IPS-20b (cell line): ENCODE data around the gene USP16.

Source experiments
- H3K27ac ChIP-seq: one replicate; pipeline ENCODE4 v1.5.1; 2013; ENCODE audit warnings: low read length
- H3K27me3 ChIP-seq: 2 replicates; pipeline ENCODE4 v1.6.1; 2013; ENCODE audit warnings: mild to moderate bottlenecking, low read length, inconsistent platforms; ENCODE audit not compliant: insufficient read depth
- H3K36me3 ChIP-seq: 2 replicates; pipeline ENCODE4 v1.6.1; 2013; ENCODE audit warnings: low read depth, mild to moderate bottlenecking, inconsistent platforms, low read length, moderate library complexity; ENCODE audit not compliant: insufficient read depth
- H3K4me1 ChIP-seq: 2 replicates; pipeline ENCODE4 v1.6.1; 2013; ENCODE audit warnings: mild to moderate bottlenecking, control low read depth, inconsistent platforms, low read length, moderate library complexity; ENCODE audit not compliant: insufficient read depth
- H3K4me3 ChIP-seq: 2 replicates; pipeline ENCODE4 v1.5.1; 2013; ENCODE audit warnings: mild to moderate bottlenecking, low read length, inconsistent platforms
- H3K9ac ChIP-seq: 2 replicates; pipeline ENCODE4 v1.6.1; 2013; ENCODE audit warnings: low read depth, mild to moderate bottlenecking, inconsistent platforms, low read length, moderate library complexity
- H3K9me3 ChIP-seq: 2 replicates; pipeline ENCODE4 v1.6.1; 2013; ENCODE audit warnings: mild to moderate bottlenecking, low read depth, low read length, inconsistent platforms; ENCODE audit not compliant: insufficient read depth

The USP16 gene

DNA sequence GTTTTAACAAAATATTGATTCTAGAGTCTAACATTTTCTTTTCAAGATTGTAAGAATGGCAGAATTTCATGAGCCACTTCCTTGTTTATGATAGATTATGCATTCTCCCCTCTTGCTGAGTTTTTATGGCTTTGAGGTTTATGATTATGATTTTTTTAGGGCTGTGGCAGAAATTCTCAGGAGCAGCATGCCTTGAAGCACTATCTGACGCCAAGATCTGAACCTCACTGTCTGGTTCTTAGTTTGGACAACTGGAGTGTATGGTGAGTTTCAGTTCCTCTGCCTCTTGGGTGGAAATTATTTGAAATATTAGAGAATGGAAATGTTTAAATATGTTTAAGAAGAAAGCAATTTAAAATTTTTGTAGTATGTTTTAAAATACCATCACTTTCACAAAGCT lies 10.2 kb downstream of the USP16 start:
- Histone ChIP-seq H3K27me3 (no peaks in the 10 kb centered on the region), H3K27ac (no peak overlapping the region), H3K9ac (no peak overlapping the region), H3K4me3 (no peak overlapping the region), H3K4me1 (no peaks in the 10 kb centered on the region), H3K9me3 (no peaks in the 10 kb centered on the region), H3K36me3 (peaks cover 97% of the 10 kb centered on the region)

DNA sequence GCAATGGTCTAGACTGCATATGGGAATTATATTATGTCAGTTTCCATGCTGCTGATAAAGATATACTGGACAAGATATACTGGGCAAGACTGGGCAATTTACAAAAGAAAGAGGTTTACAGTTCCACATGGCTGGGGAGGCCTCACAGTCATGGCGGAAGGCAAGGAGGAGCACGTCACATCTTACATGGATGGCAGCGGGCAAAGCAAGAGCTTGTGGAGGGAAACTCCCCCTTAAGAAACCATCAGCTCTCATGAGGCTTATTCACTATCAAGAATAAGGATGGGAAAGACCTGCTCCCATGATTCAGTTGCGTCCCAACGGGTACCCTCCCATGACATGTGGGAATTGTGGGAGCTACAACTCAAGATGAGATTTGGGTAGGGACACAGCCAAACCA lies 27.8 kb downstream of the USP16 start:
- H3K36me3 ChIP-seq = peaks cover 97% of the 10 kb centered on the region
- H3K4me1 ChIP-seq = 0 out of 2 replicates have a peak, but pooled peaks cover 2% of the 10 kb centered on the region
- no peak overlapping the region for H3K4me3 ChIP-seq
- no peaks in the 10 kb centered on the region for H3K27me3 ChIP-seq
- no peaks in the 10 kb centered on the region for H3K9me3 ChIP-seq
- no peak overlapping the region for H3K9ac ChIP-seq
- H3K27ac ChIP-seq = no peak overlapping the region

DNA sequence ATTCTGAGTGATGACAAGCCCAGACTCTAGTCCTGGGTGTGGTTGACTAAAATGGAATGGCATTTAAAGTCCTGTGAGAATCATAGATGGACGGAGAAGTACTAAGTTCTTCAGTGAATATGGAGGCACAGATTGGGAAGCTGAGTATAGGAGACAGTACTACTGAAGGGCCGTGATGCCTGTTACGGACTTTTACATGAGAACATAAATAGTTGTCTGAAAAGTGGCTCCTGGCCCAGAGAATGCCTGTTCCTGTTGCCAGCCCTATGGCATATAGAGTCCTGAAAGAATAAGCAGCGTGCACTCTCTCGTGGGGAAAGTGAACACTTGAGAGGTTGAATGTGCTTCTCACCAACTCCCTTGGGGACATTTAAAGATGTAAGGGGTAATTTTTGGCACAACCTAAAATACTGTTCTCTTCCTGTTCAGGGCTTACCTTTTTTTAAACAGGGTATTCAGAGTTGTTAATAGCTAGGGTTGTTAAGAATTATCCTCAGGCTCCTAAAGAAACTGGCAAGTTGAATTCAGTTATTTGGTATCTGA lies 28.6 kb downstream of the USP16 start:
- Histone ChIP-seq H3K27ac (no peak overlapping the region), H3K4me1 (0 out of 2 replicates have a peak, but pooled peaks cover 2% of the 10 kb centered on the region), H3K36me3 (peaks cover 96% of the 10 kb centered on the region), H3K27me3 (no peaks in the 10 kb centered on the region), H3K9me3 (no peaks in the 10 kb centered on the region), H3K9ac (no peak overlapping the region), H3K4me3 (no peak overlapping the region)

DNA sequence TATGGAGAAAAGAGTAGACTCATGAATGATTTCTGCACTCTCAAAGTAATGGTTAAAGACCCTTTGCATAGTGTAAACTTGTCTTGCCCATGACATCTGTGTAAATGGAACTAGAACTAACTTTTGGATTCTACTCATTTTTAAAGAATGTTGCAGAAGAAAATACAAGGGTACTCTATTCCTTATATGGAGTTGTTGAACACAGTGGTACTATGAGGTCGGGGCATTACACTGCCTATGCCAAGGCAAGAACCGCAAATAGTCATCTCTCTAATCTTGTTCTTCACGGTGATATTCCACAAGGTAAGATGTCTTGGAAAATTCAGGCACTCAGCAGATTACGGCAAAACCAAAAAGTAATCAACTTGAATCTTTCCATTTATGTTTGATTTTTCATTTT lies 29.2 kb downstream of the USP16 start:
- Histone ChIP-seq H3K36me3 (peaks cover 93% of the 10 kb centered on the region), H3K27me3 (no peaks in the 10 kb centered on the region), H3K4me3 (no peak overlapping the region), H3K4me1 (0 out of 2 replicates have a peak, but pooled peaks cover 2% of the 10 kb centered on the region), H3K27ac (no peak overlapping the region), H3K9ac (no peak overlapping the region), H3K9me3 (no peaks in the 10 kb centered on the region)

DNA sequence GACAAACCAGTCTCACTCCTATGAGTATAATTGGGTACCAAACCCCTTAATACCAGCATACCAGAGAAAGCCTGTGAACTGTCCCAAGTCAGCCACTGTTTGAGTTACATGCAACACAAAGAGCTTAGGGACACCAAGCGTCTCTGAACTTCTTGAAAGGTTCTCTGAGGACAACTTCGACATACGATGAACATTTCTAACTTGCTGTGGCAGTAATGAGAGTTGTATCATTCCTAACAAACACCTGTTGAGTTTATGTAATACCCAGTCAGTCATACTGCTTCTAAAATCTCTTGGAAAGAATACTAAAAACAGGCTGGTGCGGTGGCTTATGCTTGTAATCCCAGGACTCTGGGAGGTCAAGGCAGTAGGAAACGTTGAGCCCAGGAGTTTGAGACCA lies 30.6 kb downstream of the USP16 start:
- Histone ChIP-seq H3K9ac (no peak overlapping the region), H3K4me1 (0 out of 2 replicates have a peak, but pooled peaks cover 2% of the 10 kb centered on the region), H3K9me3 (no peaks in the 10 kb centered on the region), H3K27ac (no peak overlapping the region), H3K4me3 (no peak overlapping the region), H3K36me3 (peaks cover 93% of the 10 kb centered on the region), H3K27me3 (no peaks in the 10 kb centered on the region)

DNA sequence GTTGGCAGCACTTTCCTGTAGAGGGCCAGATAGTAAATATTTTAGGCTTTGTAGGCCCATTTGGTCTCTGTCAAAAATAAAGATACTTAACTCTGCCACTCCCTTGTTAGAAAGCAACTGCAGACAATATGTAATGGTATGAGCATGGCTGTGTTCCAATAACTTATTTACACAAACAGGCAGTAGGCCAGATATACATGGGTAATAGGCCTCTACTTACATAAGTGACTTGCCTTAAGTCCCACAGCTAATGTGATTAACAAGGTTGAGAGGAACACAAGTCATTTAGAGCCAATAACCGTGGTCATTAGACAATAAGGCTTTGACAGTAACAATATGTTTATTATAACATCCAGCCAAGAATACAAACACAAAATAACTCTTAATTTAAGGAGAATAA lies 31.5 kb downstream of the USP16 start:
- H3K27ac ChIP-seq = no peak overlapping the region
- no peaks in the 10 kb centered on the region for H3K27me3 ChIP-seq
- no peaks in the 10 kb centered on the region for H3K9me3 ChIP-seq
- H3K9ac ChIP-seq = no peak overlapping the region
- peaks cover 93% of the 10 kb centered on the region for H3K36me3 ChIP-seq
- 0 out of 2 replicates have a peak, but pooled peaks cover 2% of the 10 kb centered on the region for H3K4me1 ChIP-seq
- H3K4me3 ChIP-seq = no peak overlapping the region

DNA sequence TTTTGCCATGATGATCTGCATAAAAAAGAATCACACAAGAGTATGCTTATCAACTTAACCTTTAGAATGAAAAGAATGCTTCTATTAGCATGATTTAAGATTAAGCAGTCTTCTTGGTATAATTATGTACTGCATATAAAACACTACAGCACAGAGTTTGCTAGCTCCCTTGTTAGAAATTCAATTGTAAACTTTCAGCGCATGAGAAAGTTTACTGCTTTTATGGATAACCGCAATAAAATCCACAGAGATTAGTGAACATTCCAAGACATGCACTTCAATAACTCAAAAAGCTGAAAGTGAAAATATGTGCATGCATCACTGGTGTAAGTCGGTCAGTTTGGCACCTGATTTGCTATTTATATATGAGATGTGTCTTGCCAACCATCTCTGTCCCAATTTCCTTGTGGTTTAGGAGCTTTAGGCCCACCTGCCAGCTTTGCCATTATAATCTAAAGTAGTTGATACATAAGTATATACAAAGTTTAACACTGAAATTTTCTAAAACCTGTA lies 32.1 kb downstream of the USP16 start:
- Histone ChIP-seq H3K36me3 (peaks cover 93% of the 10 kb centered on the region), H3K9me3 (no peaks in the 10 kb centered on the region), H3K4me3 (no peak overlapping the region), H3K27me3 (no peaks in the 10 kb centered on the region), H3K9ac (no peak overlapping the region), H3K4me1 (0 out of 2 replicates have a peak, but pooled peaks cover 2% of the 10 kb centered on the region), H3K27ac (no peak overlapping the region)

DNA sequence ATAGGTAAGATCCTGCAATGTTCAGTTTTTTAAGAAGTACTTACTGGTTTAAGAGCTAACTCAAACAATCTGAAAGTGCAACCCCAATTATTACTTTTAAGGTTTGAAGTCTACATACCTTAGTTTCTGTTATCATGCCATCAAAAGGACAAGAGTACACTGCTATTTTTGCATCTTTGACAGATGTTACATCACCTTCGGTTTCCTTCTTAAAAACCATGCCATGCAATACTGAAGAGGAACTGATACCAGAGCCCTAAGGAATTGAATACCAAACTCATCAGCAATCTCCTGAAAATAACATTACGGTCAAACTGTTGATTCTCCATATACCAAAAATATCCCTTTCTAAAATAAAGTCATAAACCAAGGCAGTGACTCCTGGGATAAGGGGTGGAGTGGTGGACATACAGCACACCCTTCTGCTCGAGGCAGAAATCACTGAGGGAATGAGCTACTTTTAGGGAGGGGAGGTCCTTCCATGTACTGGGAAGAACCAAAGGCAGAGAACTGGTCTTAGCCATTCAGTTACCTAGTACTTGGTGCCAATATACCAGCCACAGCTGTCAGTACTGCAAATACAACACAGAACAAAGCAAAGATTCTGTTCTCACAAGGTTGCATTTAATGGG lies 40.5 kb downstream of the USP16 start:
- Histone ChIP-seq H3K36me3 (peaks cover 99% of the 10 kb centered on the region), H3K27me3 (no peaks in the 10 kb centered on the region), H3K27ac (no peak overlapping the region), H3K9ac (no peak overlapping the region), H3K4me3 (no peak overlapping the region), H3K4me1 (no peaks in the 10 kb centered on the region), H3K9me3 (no peaks in the 10 kb centered on the region)

DNA sequence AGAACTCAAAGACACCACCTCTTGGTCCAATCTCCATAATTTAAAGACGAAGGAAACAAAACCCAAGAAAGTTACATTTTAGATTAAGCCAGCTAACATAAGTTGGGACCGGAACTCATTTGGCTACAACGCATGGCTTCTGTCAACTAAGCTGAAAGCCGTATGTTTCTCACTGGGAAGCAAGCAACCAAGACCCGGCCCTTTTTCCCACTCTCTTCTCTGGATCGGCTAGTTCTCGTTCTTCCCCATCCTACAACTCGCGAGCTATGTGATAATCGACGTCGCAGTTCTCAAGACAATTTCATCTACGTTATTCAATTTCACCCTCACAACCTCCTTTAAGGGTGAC lies 48.4 kb downstream of the USP16 start:
- H3K36me3 ChIP-seq = peaks cover 25% of the 10 kb centered on the region
- H3K27me3 ChIP-seq = no peaks in the 10 kb centered on the region
- peak overlapping the region; percentile 91 for H3K27ac ChIP-seq
- peak overlapping the region; percentile 84 for H3K4me3 ChIP-seq
- H3K4me1 ChIP-seq = peaks cover 10% of the 10 kb centered on the region; the same call in 1 of the 2 replicates
- no peaks in the 10 kb centered on the region for H3K9me3 ChIP-seq
- H3K9ac ChIP-seq = peak overlapping the region; percentile 99

DNA sequence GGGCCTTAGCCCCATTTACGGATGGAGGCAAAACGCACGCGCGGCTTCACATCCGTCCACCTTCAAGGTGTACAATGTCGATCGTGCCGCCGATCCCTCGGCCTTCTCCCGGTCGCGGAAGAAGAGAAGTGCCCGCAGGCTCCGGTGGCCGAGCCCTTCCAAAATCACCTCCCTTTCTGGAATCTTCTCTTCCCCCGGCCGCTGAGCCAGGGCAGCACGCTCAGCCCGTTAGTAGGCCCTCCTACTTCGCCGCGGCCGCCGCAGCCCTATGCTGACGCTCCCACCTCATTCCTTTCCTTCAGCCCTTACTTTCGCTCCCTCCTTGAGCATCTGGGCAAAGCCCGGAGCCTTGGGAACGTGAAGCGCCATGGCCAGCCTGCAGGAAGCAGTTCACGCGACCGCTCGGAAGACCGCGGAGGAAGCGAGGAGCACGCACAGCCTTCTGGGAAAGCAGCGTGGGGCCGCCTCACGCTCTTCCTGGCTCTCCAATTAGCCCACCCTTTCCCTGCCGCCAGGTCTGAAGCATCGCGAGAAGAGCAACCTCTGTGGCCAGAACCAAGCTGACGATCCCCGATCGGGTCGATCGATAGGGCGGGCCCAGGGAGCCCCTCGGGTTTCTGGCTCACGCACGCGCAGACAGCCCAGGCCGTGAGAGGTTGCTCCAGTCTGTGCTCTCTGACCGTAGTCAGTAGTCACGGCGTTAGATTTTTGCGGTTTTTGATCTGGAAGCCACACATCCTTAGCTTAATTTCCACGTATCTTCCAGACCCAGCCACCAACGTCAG lies 48.9 kb downstream of the USP16 start, which contains the start of gene CCT8:
Gene CCT8 (minus strand): TSS at position 427 of the 785 bp plus-strand sequence. CDS start 58 bp downstream, at position 369.
- Histone ChIP-seq H3K9me3 (no peaks in the 10 kb centered on the region), H3K27me3 (no peaks in the 10 kb centered on the region), H3K36me3 (peaks cover 21% of the 10 kb centered on the region), H3K4me3 (peak within 1 kb of the TSS; percentile 84), H3K9ac (peak within 1 kb of the TSS; percentile 99), H3K4me1 (peaks cover 10% of the 10 kb centered on the region; the same call in 1 of the 2 replicates), H3K27ac (peak within 1 kb of the TSS; percentile 91)

DNA sequence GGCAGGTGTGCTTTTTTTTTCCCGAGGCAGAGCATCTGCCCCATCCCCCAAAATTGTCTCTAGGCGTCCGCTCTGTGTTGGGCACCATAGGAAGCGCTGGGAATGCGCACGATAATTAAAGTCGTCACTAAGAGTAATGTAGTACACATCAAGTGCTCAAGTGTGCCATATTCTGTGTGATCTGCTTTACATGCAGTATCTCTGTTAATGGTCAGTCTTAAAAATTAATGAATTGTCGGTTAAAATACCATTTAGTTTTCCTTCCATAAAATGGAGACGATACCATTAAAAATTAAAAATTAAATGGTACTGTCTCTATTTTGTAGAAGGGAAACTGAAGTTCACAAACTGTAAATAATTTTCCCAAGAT lies 49.5 kb downstream of the USP16 start:
- peak overlapping the region; percentile 82 for H3K27ac ChIP-seq
- H3K9me3 ChIP-seq = no peaks in the 10 kb centered on the region
- peaks cover 10% of the 10 kb centered on the region; the same call in 1 of the 2 replicates for H3K4me1 ChIP-seq
- H3K27me3 ChIP-seq = no peaks in the 10 kb centered on the region
- peak overlapping the region; percentile 99 for H3K9ac ChIP-seq
- peak overlapping the region; percentile 84 for H3K4me3 ChIP-seq
- peaks cover 15% of the 10 kb centered on the region for H3K36me3 ChIP-seq
